K562 (cell line): ENCODE results near the gene PDCD5. TPM values are rescaled to one million over a fixed set of nuclear protein-coding genes. Genes with fewer than 3 reads are reported as not detected.

Source experiments
- BACH1 ChIP-seq: fragments of 200-800 bp; sonication (Bioruptor generic); IDR thresholded peaks from 2 replicates; pipeline ENCODE4 v1.6.1; 2016; ENCODE audit warnings: missing genetic modification characterization, missing compliant biosample characterization
- ESRRB ChIP-seq: fragments of 250-450 bp; sonication (Bioruptor Pico); IDR thresholded peaks from 2 replicates; pipeline ENCODE4 v1.5.0; 2020; ENCODE audit warnings: mild to moderate bottlenecking, moderate library complexity, borderline replicate concordance
- ETV5 ChIP-seq: sonication (generic); formaldehyde crosslinking; IDR thresholded peaks from 2 replicates; pipeline ENCODE4 v1.4.0; 2020; ENCODE audit warnings: low read depth, mild to moderate bottlenecking, missing genetic modification reagents
- HDAC6 ChIP-seq: IDR thresholded peaks from 2 replicates; pipeline ENCODE4 v1.6.1; 2012; ENCODE audit warnings: low read depth, mild to moderate bottlenecking, control low read depth, inconsistent platforms, low read length, moderate library complexity
- HEY1 ChIP-seq: fragments of 250-450 bp; sonication (Bioruptor Pico); IDR thresholded peaks from 2 replicates; pipeline ENCODE4 v1.5.0; 2020; ENCODE audit warnings: mild to moderate bottlenecking, moderate library complexity, borderline replicate concordance
- HNRNPL ChIP-seq: fragments of 200-400 bp; formaldehyde crosslinking; IDR thresholded peaks from 2 replicates; pipeline ENCODE4 v1.6.1; 2017; ENCODE audit warnings: low read depth, mild to moderate bottlenecking, low read length
- MYC ChIP-seq, 2 experiments: fragments of 250-450 bp in 1 of 2; sonication (Bioruptor Pico) in 1 of 2; IDR thresholded peaks; 2 replicates each; pipeline versions ENCODE4 v1.5.1 to v1.6.1; 2012 to 2021; ENCODE audit warnings: low read depth in 2 of 2, borderline replicate concordance in 1 of 2, improper control_type of control experiment in 1 of 2, low read length in 1 of 2, mild to moderate bottlenecking in 1 of 2, moderate library complexity in 1 of 2
- NR2F6 ChIP-seq: fragments of 450-650 bp; formaldehyde crosslinking; IDR thresholded peaks from 2 replicates; pipeline ENCODE4 v1.4.0; 2020; ENCODE audit warnings: mild to moderate bottlenecking
- PRMT5 ChIP-seq: sonication (generic); formaldehyde crosslinking; IDR thresholded peaks from 2 replicates; pipeline ENCODE4 v1.5.0; 2020; ENCODE audit warnings: missing genetic modification reagents
- PRPF4 ChIP-seq: fragments of 200-400 bp; formaldehyde crosslinking; IDR thresholded peaks from one replicate; pipeline ENCODE4 v1.6.1; 2017; ENCODE audit warnings: low read length, low read depth, mild to moderate bottlenecking; ENCODE audit not compliant: insufficient read depth, poor library complexity, severe bottlenecking
- RBM34 ChIP-seq: fragments of 200-400 bp; formaldehyde crosslinking; IDR thresholded peaks from 2 replicates; pipeline ENCODE4 v1.6.1; 2018; ENCODE audit warnings: low read length, borderline replicate concordance; ENCODE audit not compliant: insufficient read depth
- SRSF3 ChIP-seq: fragments of 200-400 bp; formaldehyde crosslinking; IDR thresholded peaks from 2 replicates; pipeline ENCODE4 v1.6.1; 2016; ENCODE audit warnings: mild to moderate bottlenecking, low read length, moderate library complexity; ENCODE audit not compliant: insufficient read depth
- TGIF2 ChIP-seq: sonication (generic); formaldehyde crosslinking; IDR thresholded peaks from 2 replicates; pipeline ENCODE4 v1.8.1; 2022; ENCODE audit warnings: mild to moderate bottlenecking, missing genetic modification reagents, moderate library complexity
- THRA ChIP-seq: fragments of 450-650 bp; IDR thresholded peaks from 2 replicates; pipeline ENCODE4 v1.6.1; 2017; ENCODE audit warnings: mild to moderate bottlenecking, moderate library complexity
- U2AF1 ChIP-seq: fragments of 200-400 bp; formaldehyde crosslinking; optimal IDR thresholded peaks from 2 replicates; pipeline ENCODE3; 2017; ENCODE audit warnings: mild to moderate bottlenecking, low read depth, low read length, moderate library complexity
- XRCC5 ChIP-seq: fragments of 200-400 bp; formaldehyde crosslinking; IDR thresholded peaks from 2 replicates; pipeline ENCODE4 v1.6.1; 2017; ENCODE audit warnings: low read depth, mild to moderate bottlenecking, low read length
- ZNF263 ChIP-seq: sonication (generic); formaldehyde crosslinking; IDR thresholded peaks from 2 replicates; pipeline ENCODE4 v1.8.0; 2022; ENCODE audit warnings: mild to moderate bottlenecking, missing genetic modification reagents, borderline replicate concordance
- ZNF668 ChIP-seq: fragments of 250-450 bp; sonication (Bioruptor Pico); IDR thresholded peaks from 2 replicates; pipeline ENCODE4 v1.8.0; 2022; ENCODE audit warnings: mild to moderate bottlenecking, inconsistent platforms
- ZNF77 ChIP-seq: fragments of 250-450 bp; sonication (Bioruptor Pico); IDR thresholded peaks from 2 replicates; pipeline ENCODE4 v1.5.0; 2020
- ZSCAN32 ChIP-seq: fragments of 450-650 bp; formaldehyde crosslinking; IDR thresholded peaks from 2 replicates; pipeline ENCODE4 v1.4.0; 2020; ENCODE audit warnings: mild to moderate bottlenecking, moderate library complexity
- polyA plus RNA-seq, 8 experiments: library from polyadenylated mRNA; depleted of rRNA in 4 of 8; stranded (reverse) in 5 of 8; unstranded in 3 of 8; fragments of >200 nt; fragmentation: Nextera tagmentation in 2 of 8; fragmentation: Illumina TruSeq in 1 of 8; extraction: Ambion mirVana in 2 of 8; extraction: Trizol in 1 of 8; gene quantifications; 2 replicates each; pipeline versions ENCODE4 v1.2.1 to v1.2.3, GENCODE V29; 2011 to 2014; ENCODE audit warnings: inconsistent platforms in 1 of 8, missing spikeins in 1 of 8
- total RNA-seq, 7 experiments: library from RNA; depleted of rRNA in 6 of 7; stranded (reverse); fragments of >200 nt in 6 of 7; fragmentation: Illumina TruSeq in 2 of 7; extraction: Trizol in 2 of 7; gene quantifications; 2 replicates each; pipeline versions ENCODE4 v1.2.1 to v1.2.3, GENCODE V29; 2011 to 2021; ENCODE audit warnings: low replicate concordance in 1 of 7
- TF ChIP-seq, protein P1 (sequence below): sonication (generic); formaldehyde crosslinking; IDR thresholded peaks from 2 replicates; pipeline ENCODE4 v1.8.0; 2022; ENCODE audit warnings: mild to moderate bottlenecking, missing genetic modification reagents
- TF ChIP-seq, protein P2 (sequence below): fragments of 450-650 bp; formaldehyde crosslinking; IDR thresholded peaks from 2 replicates; pipeline ENCODE4 v1.4.0; 2020; ENCODE audit warnings: mild to moderate bottlenecking, moderate library complexity

PDCD5 gene
- total and polyA plus RNA-seq, 9 of the 15 experiments (the other 6 are each of a cell fraction or from before 2014, with no cell fraction given) = 122 to 322 (median 269) TPM

DNA sequence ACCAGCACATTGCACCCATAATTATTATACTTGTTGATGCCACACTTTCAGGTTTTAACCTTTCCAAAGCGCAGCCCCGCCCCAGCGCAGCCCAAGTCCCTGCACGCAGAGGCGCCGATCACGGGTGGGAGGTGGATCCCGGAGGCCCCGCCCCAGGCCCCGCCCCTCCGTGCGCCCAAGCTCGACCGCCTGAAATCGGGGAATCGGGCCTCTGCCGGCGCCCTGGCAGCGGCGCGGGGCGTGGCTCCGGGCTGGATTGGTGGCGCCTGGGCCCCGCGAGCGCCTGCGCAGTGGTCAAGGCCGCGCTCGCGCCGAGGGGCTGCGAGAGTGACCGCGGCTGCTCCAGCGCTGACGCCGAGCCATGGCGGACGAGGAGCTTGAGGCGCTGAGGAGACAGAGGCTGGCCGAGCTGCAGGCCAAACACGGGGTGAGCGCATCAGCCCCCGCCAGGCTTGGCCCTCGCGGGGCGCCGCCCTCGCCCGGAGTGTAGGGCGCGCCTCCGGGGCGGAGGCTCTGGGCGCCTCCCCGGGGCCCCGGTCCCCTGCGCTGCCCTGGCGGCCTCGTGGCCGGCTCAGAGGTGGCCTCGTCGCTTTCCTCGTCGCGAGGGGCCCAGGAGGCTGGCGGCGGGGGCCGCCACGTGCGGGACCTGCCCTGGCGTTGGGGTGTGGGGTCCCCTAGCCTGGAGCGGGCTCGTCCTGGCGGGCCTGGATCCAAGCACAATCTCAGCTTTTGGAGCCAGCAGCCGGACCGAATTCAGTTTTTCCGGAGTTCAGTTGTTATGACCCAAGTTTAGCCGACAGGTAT lies at the start of gene PDCD5 (continued):
- TF ChIP-seq RBM34 (no peak), ZNF77 (no peak), HEY1 (CRISPR knock-in tag) (no peak), U2AF1 (no peak), ESRRB (CRISPR knock-in tag) (no peak), XRCC5 (no peak), PRPF4 (no peak), SRSF3 (no peak), THRA (no peak), ZSCAN32 (CRISPR knock-in tag) (no peak), ZNF263 (CRISPR knock-in tag) (no peak; the same call in 1 of the 2 replicates), NR2F6 (CRISPR knock-in tag) (no peak), ZNF668 (CRISPR knock-in tag) (no peak), BACH1 (tag) (no peak), MYC (IDR thresholded peaks at IDR 0.05; ENCODE audit: low read depth, low read length) (peak; percentile 89), MYC (CRISPR knock-in tag; IDR thresholded peaks at IDR 0.05; ENCODE audit: borderline replicate concordance, low read depth) (peak; percentile 62; the same call in 1 of the 2 replicates), HNRNPL (0 out of 2 replicates have a peak, but pooled peaks have one; percentile 68), ETV5 (CRISPR knock-in tag) (0 out of 2 replicates have a peak, but pooled peaks have one; percentile 23), TGIF2 (peak; percentile 88; the same call in 1 of the 2 replicates), PRMT5 (no peak), HDAC6 (no peak)
- TF ChIP-seq, protein P1, sequence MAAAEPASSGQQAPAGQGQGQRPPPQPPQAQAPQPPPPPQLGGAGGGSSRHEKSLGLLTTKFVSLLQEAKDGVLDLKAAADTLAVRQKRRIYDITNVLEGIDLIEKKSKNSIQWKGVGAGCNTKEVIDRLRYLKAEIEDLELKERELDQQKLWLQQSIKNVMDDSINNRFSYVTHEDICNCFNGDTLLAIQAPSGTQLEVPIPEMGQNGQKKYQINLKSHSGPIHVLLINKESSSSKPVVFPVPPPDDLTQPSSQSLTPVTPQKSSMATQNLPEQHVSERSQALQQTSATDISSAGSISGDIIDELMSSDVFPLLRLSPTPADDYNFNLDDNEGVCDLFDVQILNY (CRISPR knock-in tag) = no peak
- TF ChIP-seq, protein P2, sequence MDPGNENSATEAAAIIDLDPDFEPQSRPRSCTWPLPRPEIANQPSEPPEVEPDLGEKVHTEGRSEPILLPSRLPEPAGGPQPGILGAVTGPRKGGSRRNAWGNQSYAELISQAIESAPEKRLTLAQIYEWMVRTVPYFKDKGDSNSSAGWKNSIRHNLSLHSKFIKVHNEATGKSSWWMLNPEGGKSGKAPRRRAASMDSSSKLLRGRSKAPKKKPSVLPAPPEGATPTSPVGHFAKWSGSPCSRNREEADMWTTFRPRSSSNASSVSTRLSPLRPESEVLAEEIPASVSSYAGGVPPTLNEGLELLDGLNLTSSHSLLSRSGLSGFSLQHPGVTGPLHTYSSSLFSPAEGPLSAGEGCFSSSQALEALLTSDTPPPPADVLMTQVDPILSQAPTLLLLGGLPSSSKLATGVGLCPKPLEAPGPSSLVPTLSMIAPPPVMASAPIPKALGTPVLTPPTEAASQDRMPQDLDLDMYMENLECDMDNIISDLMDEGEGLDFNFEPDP (CRISPR knock-in tag) = no peak
